HG03520 (cell line): ENCODE measurements around the gene NRF1.
"Not testable (repeated sequence)": the region's sequence is repeated elsewhere in the genome, so short reads cannot be mapped to it uniquely, and the experiment has no call there.

ENCODE experiments used
- ATAC-seq: cut with Tn5 transposase; IDR thresholded peaks from one replicate; pipeline ENCODE4 v1.9.1; 2021; ENCODE audit warnings: mild to moderate bottlenecking, moderate library complexity; ENCODE audit not compliant: unreplicated experiment

Gene NRF1

DNA sequence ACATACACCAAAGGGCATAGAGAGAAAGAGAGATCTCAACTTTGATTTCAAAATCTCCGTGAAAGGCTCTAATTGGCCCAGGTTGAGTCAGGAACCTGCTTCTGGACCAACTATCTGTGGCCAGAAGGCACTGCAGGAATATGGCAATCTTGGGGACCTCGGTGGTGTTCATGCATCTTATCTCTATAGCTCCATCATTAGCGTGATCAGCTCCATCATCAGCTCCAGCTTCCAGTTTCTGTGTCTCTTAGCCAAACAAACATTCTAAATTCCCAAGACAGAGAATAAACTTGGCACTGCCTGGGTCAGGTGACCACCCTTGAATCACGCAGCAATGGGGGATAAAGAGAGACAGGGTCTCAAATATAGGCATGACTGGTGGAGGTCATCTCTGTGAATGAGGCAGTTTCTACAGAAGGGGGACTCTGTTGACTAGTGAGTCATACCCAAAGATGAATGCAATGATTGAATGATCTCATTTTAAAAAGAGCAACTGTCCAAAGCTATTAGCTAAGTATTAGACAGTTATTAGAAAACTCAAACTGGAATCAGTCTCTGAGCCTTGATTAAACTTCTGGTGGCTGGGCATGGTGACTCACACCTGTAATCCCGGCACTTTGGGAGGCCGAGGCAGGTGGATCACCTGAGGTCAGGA is 5.4 kb upstream of the NRF1 start:
- ATAC-seq: no peak

DNA sequence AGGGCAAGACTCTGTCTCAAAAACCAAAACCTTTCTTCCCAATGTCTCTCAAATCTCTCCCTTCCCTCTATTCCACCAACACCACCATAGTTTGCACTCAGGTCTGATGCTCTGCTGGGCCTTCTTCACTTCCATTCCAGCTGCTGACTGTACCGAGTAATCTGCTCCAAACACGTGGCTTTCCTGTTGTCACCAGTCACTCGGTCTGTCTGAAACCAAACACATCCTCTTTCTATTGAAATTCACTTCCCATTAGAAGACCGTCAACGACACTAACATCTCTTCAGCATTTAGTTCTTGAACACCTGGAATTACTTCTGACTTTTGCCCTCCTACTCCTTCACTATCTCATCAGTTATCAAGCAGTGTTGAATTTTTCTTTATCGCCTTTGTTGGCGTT is 4.7 kb upstream of the NRF1 start:
- no peak for ATAC-seq

DNA sequence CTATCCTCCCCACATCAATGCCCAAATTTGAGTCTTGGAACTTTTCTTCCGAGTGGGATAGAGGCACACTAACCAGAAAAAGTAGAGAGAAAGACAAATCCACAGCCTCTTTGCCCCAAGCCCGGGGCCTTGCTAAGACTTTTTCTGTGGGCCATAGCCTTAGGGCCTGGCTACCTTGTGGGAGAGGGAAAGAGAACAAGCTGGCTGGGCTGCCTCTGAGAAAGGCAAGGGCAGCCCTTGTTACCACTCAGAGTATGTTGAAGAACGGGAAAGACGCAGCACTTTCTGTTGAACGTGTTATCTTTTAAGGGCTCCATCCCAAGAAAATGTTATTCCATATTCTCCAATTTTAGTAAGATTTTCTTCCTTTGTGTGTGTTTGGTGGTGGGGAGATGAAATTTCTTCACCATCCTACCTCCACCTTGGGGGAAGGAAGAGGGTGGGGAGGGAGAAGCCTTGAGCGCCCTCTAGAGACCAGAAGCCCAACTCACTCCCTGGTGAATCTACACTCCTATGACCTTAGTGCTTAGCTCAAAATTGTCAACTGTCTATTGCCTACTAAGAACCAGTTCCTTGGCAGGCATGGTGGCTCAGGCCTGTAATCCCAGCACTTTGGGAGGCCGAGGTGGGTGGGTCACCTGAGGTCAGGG is 3.9 kb upstream of the NRF1 start:
- ATAC-seq: no peak

DNA sequence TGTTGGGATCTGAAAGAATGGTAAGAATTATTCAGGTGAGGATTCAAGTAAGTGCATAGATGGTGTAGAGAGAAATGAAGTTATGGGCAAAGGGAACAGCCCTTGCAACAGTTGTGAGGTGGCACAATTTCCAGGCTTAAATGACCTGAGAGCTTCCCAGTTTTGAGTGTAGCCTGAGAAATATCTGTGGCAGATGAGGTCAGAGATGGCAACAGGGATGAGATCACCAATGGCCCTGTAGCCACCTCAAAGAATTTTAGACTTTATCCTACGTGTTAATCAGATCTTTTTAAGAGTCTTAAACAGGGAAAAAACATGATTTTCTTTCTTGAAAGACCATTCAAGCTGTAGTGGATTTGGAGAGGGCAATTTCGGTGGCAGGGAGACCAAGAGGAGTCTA is 1.9 kb upstream of the NRF1 start:
- ATAC-seq: no peak

DNA sequence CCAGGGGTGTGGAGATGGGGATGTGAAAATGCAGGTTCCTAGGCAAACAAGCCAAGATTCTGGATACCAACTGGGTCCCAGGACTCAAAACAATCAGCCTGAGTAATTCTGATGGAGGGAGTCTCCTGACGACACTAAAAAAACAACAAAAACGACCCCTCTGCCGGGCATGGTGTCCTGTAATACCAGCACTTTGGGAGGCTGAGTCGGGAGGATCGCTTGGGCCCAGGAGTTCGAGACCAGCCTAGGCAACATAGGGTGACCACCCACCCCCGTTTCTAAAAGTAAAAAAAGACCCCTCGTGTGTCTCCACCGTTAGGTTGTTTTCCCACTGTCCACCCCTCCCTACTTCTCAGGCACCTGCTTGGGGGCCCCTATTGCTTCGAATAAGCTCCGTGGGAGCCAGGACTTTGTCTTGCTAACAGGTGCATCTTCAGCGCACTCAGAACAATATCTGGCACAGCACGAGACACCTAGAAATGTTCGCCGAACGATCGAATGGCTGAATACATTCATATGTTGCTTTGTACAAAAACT is 743 bp upstream of the NRF1 start:
- no peak for ATAC-seq

DNA sequence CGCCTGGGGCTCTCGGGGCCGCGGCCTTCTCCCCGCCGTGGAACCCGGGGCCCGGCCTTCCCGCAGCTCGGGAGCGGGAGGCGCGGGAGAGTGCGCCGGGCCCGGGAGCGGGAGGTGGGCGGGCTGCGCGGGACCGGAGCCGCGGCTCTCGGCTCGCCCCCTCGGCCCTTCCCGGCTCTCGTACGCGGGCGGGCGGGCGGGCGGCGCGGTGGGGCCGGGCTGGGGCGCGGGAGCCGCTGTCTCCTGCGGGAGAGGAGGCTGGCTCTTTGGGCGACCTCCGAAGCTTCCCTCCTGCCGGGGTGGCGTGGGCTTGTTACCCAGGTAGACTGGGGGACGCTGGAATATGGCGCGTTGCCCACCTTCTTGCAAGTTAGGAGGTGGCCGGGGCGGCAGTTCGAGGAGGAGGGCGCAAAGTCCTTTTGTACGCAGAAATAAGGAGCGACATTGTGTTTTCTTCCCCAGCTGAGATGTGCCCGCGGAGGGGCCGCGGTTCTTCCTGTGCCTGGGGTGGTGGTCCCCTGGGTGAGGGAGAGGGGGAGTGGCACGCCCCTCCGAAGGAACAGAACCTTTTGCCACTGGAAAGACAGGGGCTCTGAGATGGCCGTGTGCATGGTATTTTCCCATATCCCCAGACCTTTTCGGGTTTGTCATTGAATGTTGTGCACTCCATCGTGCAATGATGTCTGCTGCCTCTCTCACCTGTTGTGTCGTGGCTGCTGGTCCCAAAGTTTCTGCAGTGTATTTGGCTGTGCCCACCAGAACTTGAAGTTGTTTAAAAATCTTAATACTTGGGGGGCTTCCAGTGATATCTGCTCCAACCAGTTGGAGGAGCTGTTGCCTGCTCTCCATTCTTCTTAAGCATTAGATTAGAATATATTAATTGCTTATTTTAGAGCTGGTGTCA is 844 bp downstream of the NRF1 start:
- ATAC-seq: peak; percentile 14

DNA sequence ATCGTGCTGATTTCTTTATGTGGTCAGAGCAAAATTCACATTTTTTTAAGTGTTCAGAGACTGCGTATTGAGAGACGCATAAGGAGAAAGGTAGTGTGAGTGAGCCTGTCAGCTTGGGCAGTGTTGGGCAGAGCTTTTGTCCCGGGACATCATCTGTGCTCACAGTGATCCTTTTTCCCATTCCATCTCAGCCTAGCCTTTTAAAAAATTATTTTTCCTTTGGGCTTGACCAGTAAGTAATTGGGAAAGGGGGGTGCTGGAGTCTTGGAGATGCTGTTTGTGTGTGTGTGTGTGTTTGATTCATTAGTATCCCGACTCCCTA is 1.5 kb downstream of the NRF1 start:
- ATAC-seq: no peak

DNA sequence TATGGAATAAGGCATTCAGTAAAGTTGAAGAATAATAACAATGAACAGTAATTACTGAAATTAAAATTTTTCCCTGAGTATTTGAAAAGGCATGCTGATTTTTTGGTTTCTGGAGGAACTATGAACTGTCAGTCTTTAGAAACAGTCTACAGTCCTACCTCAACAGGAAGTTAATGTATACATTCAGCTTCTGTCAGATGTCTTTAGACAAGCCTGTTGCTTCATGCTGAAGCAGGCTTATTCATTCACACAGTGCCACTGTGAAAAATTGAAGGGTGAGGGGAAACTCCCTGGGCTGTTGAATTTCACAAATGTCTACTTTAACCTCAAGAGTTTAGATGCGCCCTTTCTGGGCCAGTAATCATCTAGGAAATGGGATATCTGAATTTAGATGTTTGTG is 3.5 kb downstream of the NRF1 start:
- ATAC-seq: no peak

DNA sequence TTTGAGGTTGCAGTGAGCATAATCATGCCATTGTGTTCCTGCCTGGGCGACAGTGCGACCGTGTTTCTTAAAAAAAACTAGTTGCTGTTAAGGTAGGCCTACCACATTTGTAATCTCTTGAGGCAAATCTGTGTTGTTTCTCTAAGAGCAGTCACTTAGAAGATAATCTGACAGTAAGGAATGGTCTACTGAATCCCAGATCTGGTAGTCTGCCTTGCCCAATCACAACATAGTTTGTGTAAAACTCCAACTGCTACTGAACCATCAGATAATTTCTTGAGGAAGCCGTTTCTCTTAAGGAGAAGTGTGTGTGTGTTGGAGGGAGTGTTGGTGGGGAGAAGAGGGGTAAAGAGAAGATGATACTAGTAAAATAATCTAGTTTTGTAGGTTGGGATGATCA is 5.0 kb downstream of the NRF1 start:
- ATAC-seq: no peak

DNA sequence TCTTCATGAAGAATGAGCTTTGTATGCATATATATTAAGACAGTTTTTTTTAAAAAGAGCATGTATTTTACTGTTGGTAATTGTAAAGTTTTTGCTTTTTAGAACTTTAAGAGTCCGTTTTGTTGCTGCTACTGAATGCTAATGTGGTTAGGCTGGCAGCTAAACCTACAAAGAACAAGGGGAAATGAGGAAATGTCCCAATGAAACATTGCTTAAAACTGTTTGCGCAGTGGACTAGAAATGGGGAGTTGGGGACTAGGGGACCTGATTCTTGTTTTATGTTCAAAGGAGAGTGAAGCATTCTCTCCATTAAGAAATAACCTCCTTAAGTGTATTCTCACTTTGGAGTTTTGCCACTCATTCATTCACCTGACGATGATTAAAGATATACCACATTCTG is 5.7 kb downstream of the NRF1 start:
- ATAC-seq: no peak

DNA sequence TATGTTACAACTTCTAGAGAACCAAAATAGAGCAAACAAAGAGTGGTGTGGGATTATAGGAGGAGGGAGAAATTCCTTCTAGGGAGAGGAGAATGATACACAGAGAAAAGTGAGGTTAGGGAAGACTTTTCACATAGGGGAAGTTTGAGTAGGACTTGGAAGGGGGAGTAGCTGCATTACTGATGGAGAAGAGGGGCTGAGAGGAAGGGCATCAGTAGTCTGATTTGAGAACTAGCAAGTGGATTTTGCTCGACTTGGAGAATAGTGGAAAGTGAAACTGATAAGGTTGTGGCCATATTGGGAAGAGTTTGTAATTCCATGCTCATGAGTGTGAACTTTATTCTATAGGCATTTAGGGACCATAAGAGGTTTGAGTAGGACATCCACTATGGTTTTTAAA is 6.1 kb downstream of the NRF1 start:
- ATAC-seq: no peak

DNA sequence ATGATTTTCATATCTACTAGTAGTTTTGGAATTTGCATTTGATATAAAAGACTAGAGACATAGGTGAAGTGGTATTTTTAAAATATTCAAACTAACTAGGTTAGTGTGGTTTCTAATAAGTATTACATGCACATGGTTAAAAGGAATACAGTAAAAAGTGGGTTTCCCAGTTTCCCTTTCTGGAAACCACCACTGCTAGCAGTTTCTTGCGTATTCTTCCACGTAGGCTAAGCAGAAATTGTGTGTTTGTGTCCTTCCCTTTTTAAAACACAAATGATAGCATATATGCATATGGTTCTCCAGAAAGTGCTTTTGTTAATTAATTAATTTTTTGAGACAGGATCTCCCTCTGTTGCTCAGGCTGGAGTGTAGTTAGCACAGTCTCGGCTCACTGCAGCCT is 15.4 kb downstream of the NRF1 start:
- no peak for ATAC-seq

DNA sequence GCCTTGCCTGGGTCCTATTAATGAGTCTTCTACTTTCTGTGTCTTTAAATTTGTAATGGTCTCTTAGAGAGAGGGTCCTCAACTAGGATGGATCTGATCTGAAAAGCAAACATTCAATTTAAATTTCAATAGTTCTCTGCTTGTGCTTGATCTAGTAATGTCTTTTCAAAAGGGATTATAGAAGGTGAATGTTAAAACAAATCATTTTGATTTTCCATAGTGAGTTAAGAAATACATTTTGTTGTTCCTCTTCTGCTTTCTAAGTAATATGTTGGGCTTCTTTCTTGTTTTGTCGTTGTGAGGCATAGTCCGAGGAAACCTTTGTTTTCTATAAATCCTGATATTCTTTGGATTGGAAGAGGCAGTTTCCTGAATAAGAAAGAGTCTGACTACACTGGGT is 18.8 kb downstream of the NRF1 start:
- ATAC-seq: no peak

DNA sequence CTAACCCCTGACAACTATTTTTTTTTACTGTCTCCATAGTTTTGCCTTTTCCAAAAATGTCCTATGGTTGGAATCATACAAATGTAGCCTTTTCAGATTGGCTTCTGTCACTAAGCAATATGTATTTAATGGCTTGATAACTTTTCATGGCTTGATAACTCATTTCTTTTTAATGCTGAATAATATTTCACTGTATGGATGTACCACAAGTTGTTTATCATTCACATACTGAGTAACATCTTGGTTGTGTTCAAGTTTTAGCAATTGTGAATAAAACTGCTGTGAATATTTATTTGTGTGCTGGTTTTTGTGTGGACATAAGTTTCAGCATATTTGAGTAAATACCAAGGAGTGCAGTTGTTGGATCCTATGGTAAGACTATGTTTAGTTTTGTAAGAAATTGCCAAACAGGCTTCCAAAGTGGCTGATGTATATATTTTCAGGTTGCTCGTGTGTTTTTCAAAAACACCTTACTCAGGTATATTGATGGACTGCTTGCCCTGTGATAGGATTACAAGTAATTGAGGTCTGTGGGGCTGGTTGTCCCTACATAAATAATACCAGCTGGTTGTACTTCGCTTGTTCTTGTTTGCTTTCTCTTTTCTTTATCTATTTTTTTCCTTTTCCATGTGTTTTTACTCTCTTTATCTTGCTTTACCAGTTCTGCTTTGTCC is 23.0 kb downstream of the NRF1 start:
- ATAC-seq: no peak

DNA sequence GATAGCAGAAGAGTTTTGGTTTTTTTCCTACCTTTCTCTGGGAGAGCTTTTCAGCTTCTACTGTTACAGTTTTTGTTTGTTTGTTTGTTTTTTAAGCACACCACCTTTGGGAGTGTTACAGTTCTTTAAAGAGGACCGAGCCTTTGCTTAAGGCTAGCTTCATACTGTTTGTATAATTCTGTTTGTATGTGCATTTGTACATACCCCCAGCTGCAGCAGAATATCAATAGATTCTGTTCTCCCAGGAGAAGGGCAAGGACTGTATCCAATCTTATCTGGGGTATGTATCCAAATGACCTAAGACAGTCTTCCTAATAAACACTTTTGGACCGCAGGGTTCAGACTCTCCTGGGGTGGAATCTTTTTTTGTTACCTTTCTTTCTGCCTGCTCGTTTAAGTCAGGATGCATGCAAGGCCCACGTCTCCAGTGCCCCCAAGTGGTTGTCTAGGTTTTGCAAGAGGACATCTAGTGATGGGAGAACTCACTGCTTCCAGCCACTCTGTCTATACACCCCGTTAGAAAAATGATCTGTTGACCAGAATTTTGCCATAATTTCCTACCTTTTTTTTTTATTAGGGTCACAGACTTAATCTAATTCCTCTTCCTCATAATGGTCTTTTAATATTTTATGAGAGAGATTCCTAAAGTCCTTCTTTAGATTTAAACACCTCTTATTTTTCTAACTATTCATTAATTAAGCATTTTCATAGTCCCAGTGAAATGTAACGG is 23.9 kb downstream of the NRF1 start:
- ATAC-seq: peak; percentile 67

DNA sequence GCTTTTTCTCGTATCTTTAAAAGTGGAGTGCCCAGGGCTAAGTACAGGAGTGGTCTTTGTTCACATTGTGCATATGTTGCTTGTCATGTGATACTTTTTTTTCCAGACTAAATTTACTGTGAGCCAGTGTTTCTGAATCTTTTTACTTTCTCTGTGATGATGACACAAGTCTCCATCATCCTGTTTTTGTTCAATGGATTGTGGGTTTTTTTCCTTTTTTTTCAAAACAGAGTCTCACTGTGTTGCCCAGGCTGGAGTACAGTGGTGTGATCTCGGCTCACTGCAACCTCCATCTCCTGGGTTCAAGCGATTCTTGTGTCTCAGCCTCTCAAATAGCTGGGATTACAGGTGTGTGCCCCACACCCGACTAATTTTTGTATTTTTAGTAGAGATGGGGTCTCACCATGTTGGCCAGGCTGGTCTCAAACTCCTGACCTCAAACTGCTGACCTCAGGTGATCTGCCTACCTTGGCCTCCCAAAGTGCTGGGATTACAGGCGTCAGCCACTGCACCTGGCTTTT is 24.6 kb downstream of the NRF1 start:
- not testable (repeated sequence) for ATAC-seq

DNA sequence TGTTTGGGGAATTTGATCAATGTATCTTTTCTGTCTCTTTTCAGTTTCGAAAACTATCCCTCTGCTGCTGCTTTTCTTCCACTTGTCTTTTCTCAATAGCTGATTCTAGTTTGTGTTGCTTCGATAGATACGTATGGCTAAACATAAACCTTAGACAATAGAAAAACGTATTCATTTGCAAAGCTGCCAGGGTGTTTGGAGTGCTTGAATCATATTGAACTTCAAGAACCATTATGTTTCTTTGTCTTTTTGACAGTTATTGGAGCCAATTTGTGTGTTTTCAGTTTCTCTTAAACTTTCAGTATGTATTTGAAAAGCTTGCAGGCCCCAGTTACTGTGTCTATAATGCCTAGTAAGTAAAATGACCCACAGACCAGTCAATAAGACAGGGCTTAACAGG is 25.1 kb downstream of the NRF1 start:
- no peak for ATAC-seq

DNA sequence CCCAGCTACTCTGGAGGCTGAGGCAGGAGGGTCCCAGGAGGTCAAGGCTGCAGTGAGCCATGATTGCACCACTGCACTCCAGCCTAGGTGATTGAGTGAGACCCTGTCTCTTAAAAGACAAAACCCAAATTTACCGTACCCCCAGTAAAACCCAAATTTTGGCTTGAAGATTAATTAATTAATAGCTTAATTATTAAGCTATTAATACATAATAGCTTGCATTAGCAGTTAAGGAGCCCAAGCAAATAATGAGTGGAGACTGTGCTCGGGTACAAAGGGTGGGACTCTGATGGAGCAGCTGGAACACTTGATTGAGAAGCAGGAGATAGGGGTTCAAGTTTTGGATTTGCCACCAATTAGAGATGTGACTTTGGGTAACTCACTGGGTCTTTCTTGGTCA is 28.9 kb downstream of the NRF1 start:
- no peak for ATAC-seq

DNA sequence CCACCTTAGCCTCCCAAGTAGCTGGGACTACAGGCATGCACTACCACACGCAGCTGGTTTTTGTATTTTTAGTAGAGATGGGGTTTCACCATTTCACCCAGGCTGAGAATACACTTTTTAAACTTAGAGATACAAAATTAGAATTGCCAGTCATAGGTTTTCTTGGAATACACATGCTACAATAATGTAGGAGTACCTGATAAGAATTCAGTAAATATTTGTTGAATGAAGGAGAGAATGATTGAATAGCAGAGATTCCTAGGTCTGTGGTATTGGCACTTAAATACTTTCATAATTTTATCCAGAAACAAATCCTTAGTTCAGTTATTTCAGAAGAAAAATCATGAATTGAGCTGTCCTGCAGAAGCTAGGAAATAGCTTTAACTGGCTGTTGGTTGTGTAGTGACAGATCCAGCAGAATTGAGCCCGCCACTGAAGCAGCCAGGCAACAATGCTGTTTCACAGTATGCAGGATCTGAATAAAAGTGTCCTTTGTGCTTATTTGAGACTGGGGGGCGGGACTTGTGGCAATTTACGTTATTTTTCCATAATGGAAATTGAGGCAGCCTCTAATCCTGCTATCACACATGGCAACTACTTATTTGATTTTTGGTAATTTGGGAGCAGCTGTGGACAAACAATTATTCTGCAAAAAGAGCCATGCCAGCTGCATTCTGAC is 31.5 kb downstream of the NRF1 start:
- no peak for ATAC-seq
